BE2C (cell line): ENCODE data around the gene DOK7.

Source experiments
- DNase-seq: peaks from one replicate; pipeline ENCODE4 v3.0.0-alpha.2; 2020
- H3K27me3 ChIP-seq: fragments of 250-450 bp; sonication (Bioruptor Pico); 2 replicates; pipeline ENCODE4 v1.5.1; 2020; ENCODE audit warnings: mild to moderate bottlenecking
- H3K36me3 ChIP-seq: fragments of 250-450 bp; sonication (Bioruptor Pico); 2 replicates; pipeline ENCODE4 v1.5.1; 2020; ENCODE audit warnings: mild to moderate bottlenecking
- H3K4me1 ChIP-seq: fragments of 250-450 bp; sonication (Bioruptor Pico); 2 replicates; pipeline ENCODE4 v1.5.1; 2020
- H3K4me3 ChIP-seq: 2 replicates; pipeline ENCODE4 v1.5.1; 2011; ENCODE audit warnings: low read depth, low read length
- H3K9me3 ChIP-seq: fragments of 250-450 bp; sonication (Bioruptor Pico); 2 replicates; pipeline ENCODE4 v1.5.1; 2020
- TF ChIP-seq, protein P1 (sequence below): IDR thresholded peaks from 2 replicates; pipeline ENCODE4 v1.5.1; 2012; ENCODE audit warnings: mild to moderate bottlenecking, low read depth, low read length

DOK7 gene

DNA sequence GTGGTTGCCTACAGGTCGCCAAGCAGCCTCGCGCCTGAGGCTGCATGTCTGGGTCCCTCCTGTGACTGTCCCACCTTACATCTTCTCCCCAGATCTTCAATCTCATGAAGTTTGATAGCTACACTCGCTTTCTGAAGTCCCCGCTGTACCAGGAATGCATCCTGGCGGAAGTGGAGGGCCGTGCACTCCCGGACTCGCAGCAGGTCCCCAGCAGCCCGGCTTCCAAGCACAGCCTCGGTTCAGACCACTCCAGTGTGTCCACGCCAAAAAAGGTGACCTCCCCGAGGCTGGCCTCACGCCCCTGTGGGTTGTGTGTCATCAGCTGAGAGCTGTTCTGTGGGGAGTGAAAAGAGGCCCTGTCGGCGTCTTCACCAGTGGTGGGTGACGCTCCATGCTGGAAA is 46.3 kb upstream of the DOK7 start:
- Histone ChIP-seq H3K4me1 (no peaks in the 10 kb centered on the region), H3K27me3 (no peaks in the 10 kb centered on the region), H3K36me3 (no peaks in the 10 kb centered on the region), H3K9me3 (no peaks in the 10 kb centered on the region), H3K4me3 (no peak overlapping the region)
- TF ChIP-seq, protein P1, sequence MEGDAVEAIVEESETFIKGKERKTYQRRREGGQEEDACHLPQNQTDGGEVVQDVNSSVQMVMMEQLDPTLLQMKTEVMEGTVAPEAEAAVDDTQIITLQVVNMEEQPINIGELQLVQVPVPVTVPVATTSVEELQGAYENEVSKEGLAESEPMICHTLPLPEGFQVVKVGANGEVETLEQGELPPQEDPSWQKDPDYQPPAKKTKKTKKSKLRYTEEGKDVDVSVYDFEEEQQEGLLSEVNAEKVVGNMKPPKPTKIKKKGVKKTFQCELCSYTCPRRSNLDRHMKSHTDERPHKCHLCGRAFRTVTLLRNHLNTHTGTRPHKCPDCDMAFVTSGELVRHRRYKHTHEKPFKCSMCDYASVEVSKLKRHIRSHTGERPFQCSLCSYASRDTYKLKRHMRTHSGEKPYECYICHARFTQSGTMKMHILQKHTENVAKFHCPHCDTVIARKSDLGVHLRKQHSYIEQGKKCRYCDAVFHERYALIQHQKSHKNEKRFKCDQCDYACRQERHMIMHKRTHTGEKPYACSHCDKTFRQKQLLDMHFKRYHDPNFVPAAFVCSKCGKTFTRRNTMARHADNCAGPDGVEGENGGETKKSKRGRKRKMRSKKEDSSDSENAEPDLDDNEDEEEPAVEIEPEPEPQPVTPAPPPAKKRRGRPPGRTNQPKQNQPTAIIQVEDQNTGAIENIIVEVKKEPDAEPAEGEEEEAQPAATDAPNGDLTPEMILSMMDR: no peak
- no peak for DNase-seq

DNA sequence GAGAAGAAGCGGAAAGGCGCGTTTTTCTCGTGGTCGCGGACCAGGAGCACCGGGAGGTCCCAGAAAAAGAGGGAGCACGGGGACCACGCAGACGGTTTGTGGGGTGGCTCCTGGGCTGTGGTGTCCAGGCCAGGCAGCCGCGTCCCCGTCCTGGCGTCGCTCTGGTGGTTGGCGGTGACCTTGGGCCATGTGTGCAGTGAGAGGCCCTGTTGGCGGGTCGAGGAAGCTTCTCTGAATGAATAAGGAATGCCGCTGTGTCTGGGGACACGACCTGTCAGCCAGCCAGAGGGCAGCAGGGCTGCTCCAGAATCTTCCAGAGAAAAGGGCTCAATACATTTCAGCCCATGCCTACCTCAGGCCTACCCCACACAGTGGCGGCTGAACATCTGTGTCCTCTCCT is 45.7 kb upstream of the DOK7 start:
- H3K27me3 ChIP-seq: no peaks in the 10 kb centered on the region
- no peak overlapping the region for H3K4me3 ChIP-seq
- H3K36me3 ChIP-seq: no peaks in the 10 kb centered on the region
- H3K4me1 ChIP-seq: no peaks in the 10 kb centered on the region
- no peak for DNase-seq
- H3K9me3 ChIP-seq: no peaks in the 10 kb centered on the region
- TF ChIP-seq, protein P1: no peak

DNA sequence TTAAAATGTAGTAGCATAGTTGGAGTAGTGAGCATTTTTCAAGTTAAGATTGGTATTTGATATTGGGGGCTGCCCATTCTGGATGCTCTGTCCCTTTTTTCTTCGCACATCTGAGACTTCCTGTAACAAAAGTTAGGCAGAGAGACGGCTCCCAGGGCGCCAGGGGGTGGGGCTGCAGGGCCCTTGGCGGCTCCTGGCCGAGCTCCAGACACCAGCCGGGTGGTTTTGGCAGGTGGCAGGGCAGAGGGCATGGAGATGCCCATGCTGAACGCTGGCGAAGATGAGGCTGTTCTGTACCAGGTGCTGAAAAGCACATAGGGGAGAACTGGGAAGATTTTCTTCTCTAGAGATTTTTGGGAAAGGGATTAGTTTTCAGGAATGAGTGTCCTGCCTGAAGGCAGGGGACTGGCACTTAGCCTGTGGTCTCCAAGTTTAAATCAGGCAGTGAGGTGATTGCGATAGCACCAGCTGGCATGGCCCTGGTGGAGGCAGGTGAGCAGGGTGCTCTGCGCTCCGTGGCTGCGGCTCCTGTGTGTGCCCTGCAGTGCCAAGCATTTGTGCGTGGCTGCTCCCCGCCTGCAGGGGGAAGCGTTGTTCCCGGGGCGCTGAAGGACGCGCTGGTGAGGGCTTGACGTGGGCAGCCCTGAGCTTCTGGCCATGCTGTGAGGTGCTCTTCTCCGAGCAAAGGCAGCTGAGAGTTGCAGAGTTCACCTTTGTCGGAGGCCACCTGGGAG is 44.9 kb upstream of the DOK7 start:
- no peak overlapping the region for H3K4me3 ChIP-seq
- no peaks in the 10 kb centered on the region for H3K36me3 ChIP-seq
- no peak for DNase-seq
- H3K27me3 ChIP-seq: no peaks in the 10 kb centered on the region
- TF ChIP-seq, protein P1: peak; percentile 22; the same call in 1 of the 2 replicates
- H3K4me1 ChIP-seq: no peaks in the 10 kb centered on the region
- H3K9me3 ChIP-seq: no peaks in the 10 kb centered on the region

DNA sequence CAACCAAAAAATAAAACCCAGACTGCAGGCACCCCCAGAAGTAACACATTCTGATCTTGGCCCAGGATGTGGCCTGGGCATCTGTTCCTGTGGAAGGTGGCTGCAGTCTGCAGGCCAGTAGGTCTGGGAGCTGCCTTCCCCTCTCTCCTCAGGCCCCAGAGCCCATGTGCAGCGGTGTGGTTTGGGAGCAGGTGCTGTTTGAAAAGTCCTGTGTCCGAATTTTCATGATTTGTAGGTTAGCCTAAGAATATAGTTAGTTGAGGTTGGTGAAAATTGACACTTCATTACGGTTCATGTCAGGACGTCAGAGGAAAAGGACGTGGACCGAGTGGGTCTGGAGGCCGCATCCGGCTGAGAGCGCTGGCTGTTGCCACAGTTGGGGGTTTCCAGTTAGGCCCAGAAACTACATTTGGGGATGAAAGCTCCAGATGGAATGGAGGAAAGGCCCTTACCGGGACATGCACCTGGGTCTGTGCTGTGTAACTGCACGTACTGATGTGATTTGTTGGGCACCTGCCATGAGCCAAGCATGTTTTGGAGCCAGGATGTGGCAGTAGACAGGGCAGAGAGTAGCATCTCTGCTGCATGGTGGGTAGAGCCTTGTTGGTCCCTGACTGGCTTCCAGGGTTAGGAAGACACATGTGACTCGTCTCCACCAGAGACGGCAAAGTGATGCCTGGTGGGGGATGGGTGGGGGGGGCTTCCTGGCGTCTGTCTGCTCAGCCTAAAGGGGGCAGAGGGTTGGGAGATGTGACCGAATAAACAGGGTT is 43.1 kb upstream of the DOK7 start:
- TF ChIP-seq, protein P1: no peak
- Histone ChIP-seq H3K36me3 (no peaks in the 10 kb centered on the region), H3K4me1 (no peaks in the 10 kb centered on the region), H3K27me3 (no peaks in the 10 kb centered on the region), H3K9me3 (no peaks in the 10 kb centered on the region), H3K4me3 (no peak overlapping the region)
- peak; percentile 2 for DNase-seq

DNA sequence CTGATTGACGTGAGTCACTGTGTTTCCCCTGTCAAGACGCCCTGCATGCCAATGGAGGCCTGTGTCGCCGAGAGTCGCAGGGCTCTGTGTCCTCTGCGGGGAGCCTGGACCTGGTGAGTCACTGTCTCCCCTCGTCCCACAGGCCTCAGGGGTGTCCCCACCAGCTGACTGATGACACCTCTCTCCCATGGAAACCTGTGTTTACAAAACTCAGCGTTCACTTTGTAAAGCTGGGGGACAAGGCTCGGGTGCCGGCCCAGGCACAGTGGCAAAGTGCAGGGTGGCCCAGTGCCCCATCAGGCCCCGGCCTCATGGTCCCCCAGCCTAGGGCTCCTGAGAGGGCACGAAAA is 42.5 kb upstream of the DOK7 start:
- Histone ChIP-seq H3K27me3 (no peaks in the 10 kb centered on the region), H3K4me3 (no peak overlapping the region), H3K36me3 (no peaks in the 10 kb centered on the region), H3K9me3 (no peaks in the 10 kb centered on the region), H3K4me1 (no peaks in the 10 kb centered on the region)
- peak; percentile 1 for DNase-seq
- TF ChIP-seq, protein P1: no peak

DNA sequence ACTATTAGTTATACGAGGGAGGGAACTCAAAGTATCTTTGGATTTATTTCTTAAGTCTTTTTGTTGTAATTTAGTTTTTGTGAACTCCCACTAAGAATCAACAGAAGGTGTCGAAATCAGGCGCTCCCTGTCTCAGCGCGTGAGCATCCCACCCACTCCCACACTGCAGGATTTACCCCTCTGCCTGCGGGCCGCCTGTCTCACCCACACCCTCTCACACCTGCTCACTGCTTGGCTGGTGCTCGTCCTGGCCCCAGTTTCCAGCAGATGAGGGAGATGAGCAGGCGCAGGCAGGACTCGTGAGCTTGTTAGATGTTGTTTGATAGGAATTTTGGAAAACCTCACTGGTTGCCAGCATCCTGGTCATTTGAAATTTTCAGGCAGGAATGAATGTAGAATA is 42.1 kb upstream of the DOK7 start:
- no peaks in the 10 kb centered on the region for H3K36me3 ChIP-seq
- no peaks in the 10 kb centered on the region for H3K4me1 ChIP-seq
- no peaks in the 10 kb centered on the region for H3K9me3 ChIP-seq
- peak; percentile 4 for DNase-seq
- H3K27me3 ChIP-seq: no peaks in the 10 kb centered on the region
- TF ChIP-seq, protein P1: no peak
- no peak overlapping the region for H3K4me3 ChIP-seq
